SK-N-SH (cell line): Measurements from ENCODE around the gene POU6F2. TPM values are rescaled to one million over a fixed set of nuclear protein-coding genes. Genes with fewer than 3 reads are reported as not detected.

Experiments
- CTCF ChIA-PET: fragments of 300-600, 350-600 bp; formaldehyde crosslinking; extraction: SDS; loops from one replicate; lab custom pipeline; 2021; lab: Yijun Ruan, JAX
- POLR2A ChIA-PET: fragments of 350-600 bp; sonication (Branson Sonifier 250); formaldehyde crosslinking; extraction: SDS; loops from one replicate; lab custom pipeline; 2020; ENCODE audit warnings: antibody characterized with exemption, inconsistent platforms; lab: Yijun Ruan, JAX
- DNase-seq: peaks from one replicate; pipeline ENCODE4 v3.0.0; 2012
- H2AFZ ChIP-seq: fragments of 200-600 bp; sonication (generic); 2 replicates; pipeline ENCODE4 v1.8.1; 2016; ENCODE audit warnings: antibody characterized with exemption, mild to moderate bottlenecking, low read depth
- H3F3A ChIP-seq: fragments of 200-600 bp; sonication (generic); replicated peaks from 2 replicates; pipeline ENCODE3; 2016; ENCODE audit warnings: antibody characterized with exemption, mild to moderate bottlenecking; ENCODE audit not compliant: insufficient read depth
- H3K27ac ChIP-seq, 2 experiments: fragments of 200-500 bp in 1 of 2; fragments of 200-600 bp in 1 of 2; sonication (Bioruptor generic) in 1 of 2; sonication (generic), shearing (Covaris generic) in 1 of 2; 2 replicates each; pipeline versions ENCODE4 v1.5.1 to v1.6.1; 2014 to 2016; ENCODE audit warnings: low read depth in 2 of 2, inconsistent platforms in 1 of 2, low read length in 1 of 2, mild to moderate bottlenecking in 1 of 2, mixed read lengths in 1 of 2
- H3K27me3 ChIP-seq: fragments of 200-600 bp; sonication (generic), shearing (Covaris generic); 2 replicates; pipeline ENCODE4 v1.6.1; 2016; ENCODE audit warnings: mixed run types; ENCODE audit not compliant: insufficient read depth
- H3K36me3 ChIP-seq, 2 experiments: fragments of 200-500 bp in 1 of 2; fragments of 200-600 bp in 1 of 2; sonication (Bioruptor generic) in 1 of 2; sonication (generic) in 1 of 2; replicated peaks in 1 of 2; 2 replicates each; pipeline versions ENCODE3 to v1.5.1; 2014 to 2016; ENCODE audit warnings: low read length in 1 of 2, mild to moderate bottlenecking in 1 of 2; ENCODE audit not compliant: insufficient read depth in 2 of 2, control insufficient read depth in 1 of 2
- H3K4me1 ChIP-seq, 2 experiments: fragments of 200-500 bp in 1 of 2; fragments of 200-600 bp in 1 of 2; sonication (Bioruptor generic) in 1 of 2; sonication (generic), shearing (Covaris generic) in 1 of 2; 2 replicates each; pipeline versions ENCODE4 v1.5.1 to v1.6.1; 2014 to 2016; ENCODE audit warnings: low read depth in 1 of 2, low read length in 1 of 2, mixed run types in 1 of 2; ENCODE audit not compliant: insufficient read depth in 2 of 2, control insufficient read depth in 1 of 2
- H3K4me2 ChIP-seq: fragments of 200-600 bp; sonication (generic), shearing (Covaris generic); 2 replicates; pipeline ENCODE4 v1.6.1; 2017; ENCODE audit warnings: mixed run types
- H3K4me3 ChIP-seq, 2 experiments: fragments of 200-500 bp in 1 of 2; fragments of 200-600 bp in 1 of 2; sonication (Bioruptor generic) in 1 of 2; sonication (generic), shearing (Covaris generic) in 1 of 2; 2 replicates each; pipeline versions ENCODE4 v1.5.1 to v1.8.1; 2014 to 2016; ENCODE audit warnings: low read depth in 2 of 2, inconsistent platforms in 1 of 2, low read length in 1 of 2, mild to moderate bottlenecking in 1 of 2, mixed read lengths in 1 of 2, moderate library complexity in 1 of 2
- H3K79me2 ChIP-seq: fragments of 200-600 bp; sonication (generic); 2 replicates; pipeline ENCODE4 v1.8.1; 2017; ENCODE audit warnings: mild to moderate bottlenecking; ENCODE audit not compliant: insufficient read depth
- H3K9ac ChIP-seq: fragments of 200-600 bp; sonication (generic); 2 replicates; pipeline ENCODE4 v1.6.1; 2017; ENCODE audit warnings: mixed run types
- H3K9me2 ChIP-seq: fragments of 200-600 bp; sonication (generic); 2 replicates; pipeline ENCODE4 v1.6.1; 2017; ENCODE audit warnings: mixed run types
- H3K9me3 ChIP-seq: fragments of 200-600 bp; sonication (generic); 2 replicates; pipeline ENCODE4 v1.6.1; 2017; ENCODE audit warnings: mixed run types, mild to moderate bottlenecking, moderate library complexity
- H4K20me1 ChIP-seq: fragments of 200-600 bp; sonication (generic); 2 replicates; pipeline ENCODE4 v1.6.1; 2017; ENCODE audit warnings: mild to moderate bottlenecking, mixed run types; ENCODE audit not compliant: insufficient read depth
- EZH2phosphoT487 ChIP-seq: fragments of 200-600 bp; sonication (generic); IDR thresholded peaks from 2 replicates; pipeline ENCODE4 v1.6.1; 2017; ENCODE audit warnings: low read depth, mixed run types, mild to moderate bottlenecking, antibody characterized with exemption, moderate library complexity, borderline replicate concordance
- FOSL2 ChIP-seq: IDR thresholded peaks from 2 replicates; pipeline ENCODE4 v1.4.0; 2012; ENCODE audit warnings: low read depth, mild to moderate bottlenecking, moderate library complexity, borderline replicate concordance
- FOXM1 ChIP-seq: IDR thresholded peaks from 2 replicates; pipeline ENCODE4 v1.4.0; 2012; ENCODE audit warnings: low read depth, mild to moderate bottlenecking
- GABPA ChIP-seq: IDR thresholded peaks from 2 replicates; pipeline ENCODE4 v1.4.0; 2012; ENCODE audit warnings: low read depth, mild to moderate bottlenecking
- GATA2 ChIP-seq: sonication (generic); formaldehyde crosslinking; IDR thresholded peaks from 2 replicates; pipeline ENCODE4 v1.5.0; 2020; ENCODE audit warnings: mild to moderate bottlenecking, missing genetic modification reagents
- POLR2AphosphoS5 ChIP-seq: IDR thresholded peaks from 2 replicates; pipeline ENCODE4 v1.6.1; 2012; ENCODE audit warnings: low read depth, low read length
- RAD21 ChIP-seq: IDR thresholded peaks from 2 replicates; pipeline ENCODE4 v1.6.1; 2012; ENCODE audit warnings: mild to moderate bottlenecking, low read length
- RCOR1 ChIP-seq: fragments of 150-350 bp; IDR thresholded peaks from 2 replicates; pipeline ENCODE4 v1.6.1; 2017; ENCODE audit warnings: antibody characterized with exemption, low read length
- SMC3 ChIP-seq: IDR thresholded peaks from 2 replicates; pipeline ENCODE4 v1.6.1; 2012; ENCODE audit warnings: low read depth, low read length, improper control_type of control experiment
- TAF1 ChIP-seq: IDR thresholded peaks from 2 replicates; pipeline ENCODE4 v1.6.1; 2012; ENCODE audit warnings: low read depth, mild to moderate bottlenecking, low read length, moderate library complexity, borderline replicate concordance
- YY1 ChIP-seq: IDR thresholded peaks from 2 replicates; pipeline ENCODE4 v1.4.0; 2012; ENCODE audit warnings: low read depth, mild to moderate bottlenecking
- WGBS: methylation state at CpG from one replicate; pipeline ENCODE4 v1.1.6; 2017; ENCODE audit warnings: low lambda C conversion rate; 5-methylcytosine and 5-hydroxymethylcytosine counted together
- polyA plus RNA-seq, 3 experiments: library from polyadenylated mRNA; depleted of rRNA; stranded (reverse); fragments of >200 nt; gene quantifications; 2 replicates each; pipeline ENCODE4 v1.2.3, GENCODE V29; 2012
- TF ChIP-seq, protein P1 (sequence below): fragments of 200-600 bp; sonication (generic); IDR thresholded peaks from 2 replicates; pipeline ENCODE4 v1.6.1; 2017; ENCODE audit warnings: antibody characterized with exemption, mild to moderate bottlenecking, moderate library complexity
- TF ChIP-seq, protein P2 (sequence below): fragments of 150-350 bp; IDR thresholded peaks from 2 replicates; pipeline ENCODE4 v1.6.1; 2016; ENCODE audit warnings: mild to moderate bottlenecking, low read depth, low read length
- TF ChIP-seq, protein P3 (sequence below): IDR thresholded peaks from 2 replicates; pipeline ENCODE4 v1.6.1; 2012; ENCODE audit warnings: mild to moderate bottlenecking, low read depth, low read length, moderate library complexity

POU6F2 gene
- polyA plus RNA-seq, 1 of the 3 experiments (the other 2 are of a cell fraction): under 0.01 TPM

DNA sequence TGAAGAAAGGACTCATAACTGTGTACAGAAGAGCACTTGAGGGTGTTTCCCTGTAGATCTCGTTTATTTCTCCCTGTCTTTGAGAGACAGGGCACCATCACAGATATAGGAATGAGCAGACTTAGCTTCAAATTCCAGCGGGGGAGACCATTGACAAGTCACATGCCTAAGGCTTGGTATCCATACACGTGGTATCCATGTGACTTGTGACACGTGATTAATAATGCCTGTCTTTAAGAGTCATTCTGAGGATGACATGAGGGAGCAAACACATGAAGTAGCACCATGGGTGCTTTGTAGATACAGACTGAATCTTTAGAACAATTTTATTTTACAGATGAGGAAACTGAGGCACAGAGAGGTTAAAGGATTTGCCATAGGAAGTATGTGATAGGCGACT lies 292.3 kb downstream of the POU6F2 start (continued):
- TF ChIP-seq, protein P1, sequence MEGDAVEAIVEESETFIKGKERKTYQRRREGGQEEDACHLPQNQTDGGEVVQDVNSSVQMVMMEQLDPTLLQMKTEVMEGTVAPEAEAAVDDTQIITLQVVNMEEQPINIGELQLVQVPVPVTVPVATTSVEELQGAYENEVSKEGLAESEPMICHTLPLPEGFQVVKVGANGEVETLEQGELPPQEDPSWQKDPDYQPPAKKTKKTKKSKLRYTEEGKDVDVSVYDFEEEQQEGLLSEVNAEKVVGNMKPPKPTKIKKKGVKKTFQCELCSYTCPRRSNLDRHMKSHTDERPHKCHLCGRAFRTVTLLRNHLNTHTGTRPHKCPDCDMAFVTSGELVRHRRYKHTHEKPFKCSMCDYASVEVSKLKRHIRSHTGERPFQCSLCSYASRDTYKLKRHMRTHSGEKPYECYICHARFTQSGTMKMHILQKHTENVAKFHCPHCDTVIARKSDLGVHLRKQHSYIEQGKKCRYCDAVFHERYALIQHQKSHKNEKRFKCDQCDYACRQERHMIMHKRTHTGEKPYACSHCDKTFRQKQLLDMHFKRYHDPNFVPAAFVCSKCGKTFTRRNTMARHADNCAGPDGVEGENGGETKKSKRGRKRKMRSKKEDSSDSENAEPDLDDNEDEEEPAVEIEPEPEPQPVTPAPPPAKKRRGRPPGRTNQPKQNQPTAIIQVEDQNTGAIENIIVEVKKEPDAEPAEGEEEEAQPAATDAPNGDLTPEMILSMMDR: no peak
- TF ChIP-seq RCOR1: no peak

DNA sequence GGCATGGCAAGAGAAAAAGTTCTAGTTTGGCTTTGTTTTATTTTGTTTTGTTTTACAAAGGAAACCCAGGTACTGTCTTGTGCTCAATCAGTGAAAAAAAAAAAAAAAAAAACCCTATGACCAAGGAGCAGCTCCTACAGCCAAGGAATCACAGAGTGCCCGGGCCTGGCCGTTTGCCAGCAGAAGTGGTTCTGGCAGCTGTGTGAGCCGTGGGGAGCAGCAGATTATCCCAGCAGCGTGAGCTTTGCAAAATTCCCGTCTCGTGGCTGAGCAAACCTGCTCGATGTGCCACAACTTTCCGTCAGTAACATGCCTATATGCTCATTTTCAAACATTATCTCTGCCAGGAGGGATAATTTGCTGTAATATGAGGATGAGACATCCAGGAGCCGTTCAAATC lies 293.7 kb downstream of the POU6F2 start:
- POLR2A ChIA-PET: no interaction called here
- TF ChIP-seq, protein P2, sequence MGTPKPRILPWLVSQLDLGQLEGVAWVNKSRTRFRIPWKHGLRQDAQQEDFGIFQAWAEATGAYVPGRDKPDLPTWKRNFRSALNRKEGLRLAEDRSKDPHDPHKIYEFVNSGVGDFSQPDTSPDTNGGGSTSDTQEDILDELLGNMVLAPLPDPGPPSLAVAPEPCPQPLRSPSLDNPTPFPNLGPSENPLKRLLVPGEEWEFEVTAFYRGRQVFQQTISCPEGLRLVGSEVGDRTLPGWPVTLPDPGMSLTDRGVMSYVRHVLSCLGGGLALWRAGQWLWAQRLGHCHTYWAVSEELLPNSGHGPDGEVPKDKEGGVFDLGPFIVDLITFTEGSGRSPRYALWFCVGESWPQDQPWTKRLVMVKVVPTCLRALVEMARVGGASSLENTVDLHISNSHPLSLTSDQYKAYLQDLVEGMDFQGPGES: no peak
- TF ChIP-seq TAF1: no peak
- no peak for TF ChIP-seq RAD21
- no peak for TF ChIP-seq EZH2phosphoT487
- no peak for TF ChIP-seq FOXM1
- no peak for TF ChIP-seq POLR2AphosphoS5
- no peak for TF ChIP-seq FOSL2
- TF ChIP-seq GATA2 (CRISPR knock-in tag): no peak
- no peak for TF ChIP-seq SMC3
- TF ChIP-seq GABPA: no peak
- TF ChIP-seq YY1: no peak
- TF ChIP-seq, protein P3, sequence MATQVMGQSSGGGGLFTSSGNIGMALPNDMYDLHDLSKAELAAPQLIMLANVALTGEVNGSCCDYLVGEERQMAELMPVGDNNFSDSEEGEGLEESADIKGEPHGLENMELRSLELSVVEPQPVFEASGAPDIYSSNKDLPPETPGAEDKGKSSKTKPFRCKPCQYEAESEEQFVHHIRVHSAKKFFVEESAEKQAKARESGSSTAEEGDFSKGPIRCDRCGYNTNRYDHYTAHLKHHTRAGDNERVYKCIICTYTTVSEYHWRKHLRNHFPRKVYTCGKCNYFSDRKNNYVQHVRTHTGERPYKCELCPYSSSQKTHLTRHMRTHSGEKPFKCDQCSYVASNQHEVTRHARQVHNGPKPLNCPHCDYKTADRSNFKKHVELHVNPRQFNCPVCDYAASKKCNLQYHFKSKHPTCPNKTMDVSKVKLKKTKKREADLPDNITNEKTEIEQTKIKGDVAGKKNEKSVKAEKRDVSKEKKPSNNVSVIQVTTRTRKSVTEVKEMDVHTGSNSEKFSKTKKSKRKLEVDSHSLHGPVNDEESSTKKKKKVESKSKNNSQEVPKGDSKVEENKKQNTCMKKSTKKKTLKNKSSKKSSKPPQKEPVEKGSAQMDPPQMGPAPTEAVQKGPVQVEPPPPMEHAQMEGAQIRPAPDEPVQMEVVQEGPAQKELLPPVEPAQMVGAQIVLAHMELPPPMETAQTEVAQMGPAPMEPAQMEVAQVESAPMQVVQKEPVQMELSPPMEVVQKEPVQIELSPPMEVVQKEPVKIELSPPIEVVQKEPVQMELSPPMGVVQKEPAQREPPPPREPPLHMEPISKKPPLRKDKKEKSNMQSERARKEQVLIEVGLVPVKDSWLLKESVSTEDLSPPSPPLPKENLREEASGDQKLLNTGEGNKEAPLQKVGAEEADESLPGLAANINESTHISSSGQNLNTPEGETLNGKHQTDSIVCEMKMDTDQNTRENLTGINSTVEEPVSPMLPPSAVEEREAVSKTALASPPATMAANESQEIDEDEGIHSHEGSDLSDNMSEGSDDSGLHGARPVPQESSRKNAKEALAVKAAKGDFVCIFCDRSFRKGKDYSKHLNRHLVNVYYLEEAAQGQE: no peak
- TF ChIP-seq, all 33 proteins: peak for 0
- no peaks in the 10 kb centered on the region for H3K9me2 ChIP-seq
- 0 out of 2 replicates have a peak overlapping the region, but pooled peaks have one; percentile 48 for H2AFZ ChIP-seq
- no peaks in the 10 kb centered on the region for H3K9me3 ChIP-seq
- H3K9ac ChIP-seq: no peak overlapping the region
- no peaks in the 10 kb centered on the region for H3F3A ChIP-seq
- no peaks in the 10 kb centered on the region for H3K36me3 ChIP-seq
- H3K4me3 ChIP-seq: no peak overlapping the region
- no peak overlapping the region for H3K27ac ChIP-seq
- no peaks in the 10 kb centered on the region for H3K79me2 ChIP-seq
- DNase-seq: peak; percentile 20
- H3K27me3 ChIP-seq: no peaks in the 10 kb centered on the region; the same call in 1 of the 2 replicates
- H4K20me1 ChIP-seq: no peaks in the 10 kb centered on the region
- 3% methylated on average over 9 of the region's 9 CpGs for WGBS
- no peak overlapping the region for H3K4me2 ChIP-seq
- no peaks in the 10 kb centered on the region; a peak in 1 of 4 replicates for H3K4me1 ChIP-seq
- CTCF ChIA-PET: no interaction called here
